Loucy (cell line): Measurements from ENCODE around the gene KDM4B.
A peak's percentile ranks its signal among the peaks of the same experiment; 100 is the strongest.

Experiments used
- H2AFZ ChIP-seq: fragments of 200-600 bp; sonication (generic); 2 replicates; pipeline ENCODE4 v1.6.0; 2016; ENCODE audit warnings: antibody characterized with exemption, mild to moderate bottlenecking, low read length, moderate library complexity
- H3F3A ChIP-seq: fragments of 200-600 bp; 2 replicates; pipeline ENCODE4 v1.6.0; 2016; ENCODE audit warnings: antibody characterized with exemption, low read depth, mild to moderate bottlenecking
- H3K27me3 ChIP-seq: fragments of 200-600 bp; sonication (generic); 2 replicates; pipeline ENCODE4 v1.6.1; 2014; ENCODE audit warnings: low read length, mild to moderate bottlenecking; ENCODE audit not compliant: insufficient read depth, poor library complexity, severe bottlenecking
- H3K36me3 ChIP-seq: fragments of 200-600 bp; sonication (generic); 2 replicates; pipeline ENCODE4 v1.6.1; 2016; ENCODE audit warnings: low read length; ENCODE audit not compliant: insufficient read depth
- H3K4me1 ChIP-seq: fragments of 200-600 bp; sonication (generic); 2 replicates; pipeline ENCODE4 v1.5.1; 2014; ENCODE audit warnings: low read length, mild to moderate bottlenecking; ENCODE audit not compliant: insufficient read depth, poor library complexity, severe bottlenecking
- H3K4me2 ChIP-seq: fragments of 200-600 bp; sonication (generic); 2 replicates; pipeline ENCODE4 v1.6.0; 2014; ENCODE audit warnings: antibody characterized with exemption, low read length, low read depth, mild to moderate bottlenecking; ENCODE audit not compliant: poor library complexity, severe bottlenecking
- H3K4me3 ChIP-seq: fragments of 200-600 bp; sonication (generic); 2 replicates; pipeline ENCODE4 v1.5.1; 2014; ENCODE audit warnings: low read length, mild to moderate bottlenecking, mixed read lengths; ENCODE audit not compliant: poor library complexity, severe bottlenecking
- H3K79me2 ChIP-seq: fragments of 200-600 bp; sonication (generic); 2 replicates; pipeline ENCODE4 v1.6.1; 2014; ENCODE audit warnings: low read length; ENCODE audit not compliant: insufficient read depth
- H3K9ac ChIP-seq: fragments of 200-600 bp; sonication (generic); 2 replicates; pipeline ENCODE4 v1.6.0; 2014; ENCODE audit warnings: mild to moderate bottlenecking, low read depth, low read length, moderate library complexity; ENCODE audit not compliant: poor library complexity, severe bottlenecking
- H3K9me2 ChIP-seq: fragments of 200-600 bp; sonication (generic); replicated peaks from 2 replicates; pipeline ENCODE4 v1.6.1; 2016; ENCODE audit warnings: low read depth, low read length, mixed read lengths
- H3K9me3 ChIP-seq: fragments of 200-600 bp; sonication (generic); 2 replicates; pipeline ENCODE4 v1.6.1; 2014; ENCODE audit warnings: mild to moderate bottlenecking, antibody characterized with exemption, low read length, low read depth; ENCODE audit not compliant: insufficient read depth
- H4K20me1 ChIP-seq: fragments of 200-600 bp; sonication (generic); 2 replicates; pipeline ENCODE4 v1.6.0; 2014; ENCODE audit warnings: antibody characterized with exemption, low read length, mild to moderate bottlenecking; ENCODE audit not compliant: insufficient read depth, poor library complexity, severe bottlenecking
- EZH2phosphoT487 ChIP-seq: fragments of 200-600 bp; IDR thresholded peaks from 2 replicates; pipeline ENCODE4 v1.6.1; 2018; ENCODE audit warnings: antibody characterized with exemption, mild to moderate bottlenecking, moderate library complexity, borderline replicate concordance
- TF ChIP-seq, protein P1 (sequence below): fragments of 200-600 bp; sonication (generic); conservative IDR thresholded peaks from 2 replicates; pipeline ENCODE4 v1.5.1; 2014; ENCODE audit warnings: mild to moderate bottlenecking, antibody characterized with exemption, low read length

The KDM4B gene

DNA sequence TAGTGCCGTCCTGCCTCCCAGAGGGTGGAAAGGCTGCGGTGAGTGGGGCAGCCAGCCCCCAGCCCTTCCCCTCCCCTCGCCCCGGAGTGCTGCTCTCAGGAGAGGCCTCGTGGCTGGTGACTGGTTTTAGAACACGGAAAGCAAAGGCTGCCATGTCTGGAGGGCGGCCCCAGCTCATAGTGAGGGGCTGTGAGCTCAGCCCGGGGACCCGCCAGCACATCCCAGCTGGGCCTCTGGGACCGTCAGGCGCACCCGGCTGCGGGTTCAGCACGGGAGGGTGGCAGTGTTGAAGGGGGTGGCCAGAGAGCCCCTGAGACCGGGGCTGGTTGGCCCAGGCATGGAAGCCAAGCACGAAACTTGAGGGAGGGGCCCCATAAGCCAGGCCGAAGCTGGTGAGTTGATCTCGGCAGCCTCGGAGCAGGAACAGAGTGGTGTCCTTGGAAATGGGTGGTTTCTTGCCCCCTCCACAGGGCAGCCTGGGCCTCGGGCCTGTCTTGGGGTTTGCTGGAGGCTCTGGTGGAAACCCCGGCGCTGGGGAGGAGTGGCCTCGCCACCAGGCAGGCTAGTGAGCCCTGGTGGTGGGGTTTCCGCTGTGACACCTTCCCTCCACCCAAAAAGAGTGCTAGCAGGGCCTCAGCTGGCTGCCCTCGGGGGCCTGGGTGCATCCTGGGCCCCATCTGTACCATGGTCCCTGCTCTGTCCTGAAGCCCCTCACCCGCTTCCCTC, 157.7 kb downstream of the KDM4B start:
- Histone ChIP-seq H3K9me3 (no peaks in the 10 kb centered on the region), H3K4me1 (peaks cover 62% of the 10 kb centered on the region), H3K4me2 (no peak overlapping the region), H2AFZ (no peak overlapping the region), H3K79me2 (no peaks in the 10 kb centered on the region), H4K20me1 (no peaks in the 10 kb centered on the region), H3K4me3 (no peak overlapping the region), H3F3A (no peaks in the 10 kb centered on the region), H3K9me2 (no peaks in the 10 kb centered on the region), H3K9ac (peak overlapping the region; percentile 43), H3K36me3 (peaks cover under 1% of the 10 kb centered on the region; the same call in 1 of the 2 replicates), H3K27me3 (no peaks in the 10 kb centered on the region)
- TF ChIP-seq EZH2phosphoT487, result no peak
- TF ChIP-seq, protein P1, sequence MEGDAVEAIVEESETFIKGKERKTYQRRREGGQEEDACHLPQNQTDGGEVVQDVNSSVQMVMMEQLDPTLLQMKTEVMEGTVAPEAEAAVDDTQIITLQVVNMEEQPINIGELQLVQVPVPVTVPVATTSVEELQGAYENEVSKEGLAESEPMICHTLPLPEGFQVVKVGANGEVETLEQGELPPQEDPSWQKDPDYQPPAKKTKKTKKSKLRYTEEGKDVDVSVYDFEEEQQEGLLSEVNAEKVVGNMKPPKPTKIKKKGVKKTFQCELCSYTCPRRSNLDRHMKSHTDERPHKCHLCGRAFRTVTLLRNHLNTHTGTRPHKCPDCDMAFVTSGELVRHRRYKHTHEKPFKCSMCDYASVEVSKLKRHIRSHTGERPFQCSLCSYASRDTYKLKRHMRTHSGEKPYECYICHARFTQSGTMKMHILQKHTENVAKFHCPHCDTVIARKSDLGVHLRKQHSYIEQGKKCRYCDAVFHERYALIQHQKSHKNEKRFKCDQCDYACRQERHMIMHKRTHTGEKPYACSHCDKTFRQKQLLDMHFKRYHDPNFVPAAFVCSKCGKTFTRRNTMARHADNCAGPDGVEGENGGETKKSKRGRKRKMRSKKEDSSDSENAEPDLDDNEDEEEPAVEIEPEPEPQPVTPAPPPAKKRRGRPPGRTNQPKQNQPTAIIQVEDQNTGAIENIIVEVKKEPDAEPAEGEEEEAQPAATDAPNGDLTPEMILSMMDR, result no peak

DNA sequence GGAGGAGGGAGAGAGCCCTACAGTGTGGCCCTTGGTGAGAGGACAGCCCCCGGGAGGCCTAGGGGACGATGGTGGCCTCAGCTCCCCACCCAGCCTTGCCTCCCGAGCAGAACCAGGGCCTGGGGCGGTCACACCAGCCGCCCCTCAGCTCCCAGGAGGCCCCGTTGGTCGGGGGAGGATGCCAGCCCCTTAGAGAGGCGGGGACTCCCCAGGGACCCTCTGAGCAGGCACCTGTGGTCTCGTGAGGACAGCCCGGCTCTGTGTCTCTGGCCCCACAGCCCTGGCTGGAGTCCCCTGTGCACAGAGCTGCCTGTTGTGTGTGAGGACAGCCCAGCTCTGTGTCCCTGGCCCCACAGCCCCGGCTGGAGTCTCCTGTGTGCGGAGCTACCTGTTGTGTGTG, 158.8 kb downstream of the KDM4B start:
- no peak for TF ChIP-seq EZH2phosphoT487
- TF ChIP-seq, protein P1, result no peak
- Histone ChIP-seq H3K4me1 (peaks cover 54% of the 10 kb centered on the region), H3F3A (no peaks in the 10 kb centered on the region), H3K4me2 (no peak overlapping the region), H3K9me3 (no peaks in the 10 kb centered on the region), H3K9me2 (no peaks in the 10 kb centered on the region), H3K27me3 (no peaks in the 10 kb centered on the region), H3K79me2 (no peaks in the 10 kb centered on the region), H3K4me3 (no peak overlapping the region), H3K9ac (no peak overlapping the region), H2AFZ (no peak overlapping the region), H3K36me3 (peaks cover 8% of the 10 kb centered on the region; the same call in 1 of the 2 replicates), H4K20me1 (no peaks in the 10 kb centered on the region)

DNA sequence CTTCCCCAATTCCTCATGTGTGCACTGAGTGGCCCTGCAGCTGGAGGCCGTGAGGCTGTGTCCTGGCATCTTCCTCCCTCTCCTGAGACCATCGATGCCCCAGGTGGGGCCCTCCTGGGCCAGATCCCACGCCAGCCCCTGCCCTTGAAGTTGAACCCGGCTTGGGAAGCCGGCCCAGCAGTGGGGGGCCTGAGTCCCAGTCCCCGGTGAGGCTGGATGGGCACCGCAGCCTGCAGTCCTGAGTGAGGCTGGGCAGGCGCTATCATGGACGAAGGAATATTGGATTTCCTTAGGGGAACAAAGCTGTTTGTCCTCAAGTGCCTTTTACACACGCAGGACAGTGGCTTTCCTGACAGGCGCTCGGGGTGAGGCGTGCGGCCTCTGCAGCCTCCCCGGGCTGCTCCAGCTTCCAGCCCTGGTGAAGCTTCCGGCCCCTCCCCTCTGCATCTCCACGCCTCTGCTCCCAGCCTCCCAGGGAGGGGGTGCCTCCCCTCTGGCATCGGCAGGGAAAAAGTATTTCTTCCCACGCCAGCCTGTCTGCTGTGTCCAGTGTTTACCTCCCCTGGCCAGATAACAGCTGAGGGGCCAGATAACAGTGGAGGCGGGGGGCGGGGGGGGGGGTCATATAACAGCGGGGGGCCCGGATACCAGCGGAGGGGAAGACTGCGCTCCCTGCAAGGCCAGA, 159.5 kb downstream of the KDM4B start:
- Histone ChIP-seq H3K9ac (no peak overlapping the region), H3K4me2 (no peak overlapping the region), H3K36me3 (peaks cover 9% of the 10 kb centered on the region; the same call in 1 of the 2 replicates), H3K9me2 (no peaks in the 10 kb centered on the region), H3K27me3 (no peaks in the 10 kb centered on the region), H3K9me3 (no peaks in the 10 kb centered on the region), H3K79me2 (no peaks in the 10 kb centered on the region), H3F3A (no peaks in the 10 kb centered on the region), H4K20me1 (no peaks in the 10 kb centered on the region), H2AFZ (no peak overlapping the region), H3K4me3 (no peak overlapping the region), H3K4me1 (peaks cover 54% of the 10 kb centered on the region)
- no peak for TF ChIP-seq EZH2phosphoT487
- TF ChIP-seq, protein P1, result no peak
